Measurements from ENCODE around the gene SPOCD1.

Gene SPOCD1

DNA sequence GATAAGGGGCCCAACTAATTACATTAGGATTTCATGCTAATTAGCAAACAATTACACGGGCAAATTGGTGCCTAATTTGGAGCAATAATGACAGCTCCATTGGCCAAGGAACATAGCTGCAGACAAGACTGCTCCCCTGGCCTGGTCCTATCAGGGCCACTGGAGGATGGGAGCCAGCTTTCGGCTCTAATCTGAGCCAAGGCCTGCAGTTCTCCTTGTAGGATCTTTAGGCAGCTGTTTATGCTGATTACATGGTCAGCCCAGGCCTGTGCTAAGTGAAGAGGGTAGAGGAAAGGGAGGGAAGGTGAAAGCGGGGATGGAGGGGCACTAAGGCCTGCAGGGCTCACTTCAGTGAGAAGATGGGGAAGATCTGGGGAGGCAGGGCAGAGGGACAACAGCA lies 39.3 kb downstream of the SPOCD1 start:
- Histone ChIP-seq H3K4me3 (replicated peaks; ENCODE audit: insufficient read depth, low read length) (no peak overlapping the region), H3K27ac (replicated peaks) (no peak overlapping the region), H3K27me3 (ENCODE audit: insufficient read depth, poor library complexity, severe bottlenecking) (peaks cover 39% of the 10 kb centered on the region)
- TF ChIP-seq POLR2AphosphoS5 (IDR thresholded peaks at IDR 0.05; ENCODE audit: low read depth) (no peak), GABPA (IDR thresholded peaks at IDR 0.05; ENCODE audit: low read depth) (no peak), REST (IDR thresholded peaks at IDR 0.05; ENCODE audit: insufficient replicate concordance, low read depth) (no peak), SPI1 (IDR thresholded peaks at IDR 0.05; ENCODE audit: borderline replicate concordance, low read depth) (no peak)
- TF ChIP-seq, protein P1, sequence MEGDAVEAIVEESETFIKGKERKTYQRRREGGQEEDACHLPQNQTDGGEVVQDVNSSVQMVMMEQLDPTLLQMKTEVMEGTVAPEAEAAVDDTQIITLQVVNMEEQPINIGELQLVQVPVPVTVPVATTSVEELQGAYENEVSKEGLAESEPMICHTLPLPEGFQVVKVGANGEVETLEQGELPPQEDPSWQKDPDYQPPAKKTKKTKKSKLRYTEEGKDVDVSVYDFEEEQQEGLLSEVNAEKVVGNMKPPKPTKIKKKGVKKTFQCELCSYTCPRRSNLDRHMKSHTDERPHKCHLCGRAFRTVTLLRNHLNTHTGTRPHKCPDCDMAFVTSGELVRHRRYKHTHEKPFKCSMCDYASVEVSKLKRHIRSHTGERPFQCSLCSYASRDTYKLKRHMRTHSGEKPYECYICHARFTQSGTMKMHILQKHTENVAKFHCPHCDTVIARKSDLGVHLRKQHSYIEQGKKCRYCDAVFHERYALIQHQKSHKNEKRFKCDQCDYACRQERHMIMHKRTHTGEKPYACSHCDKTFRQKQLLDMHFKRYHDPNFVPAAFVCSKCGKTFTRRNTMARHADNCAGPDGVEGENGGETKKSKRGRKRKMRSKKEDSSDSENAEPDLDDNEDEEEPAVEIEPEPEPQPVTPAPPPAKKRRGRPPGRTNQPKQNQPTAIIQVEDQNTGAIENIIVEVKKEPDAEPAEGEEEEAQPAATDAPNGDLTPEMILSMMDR (IDR thresholded peaks at IDR 0.05; ENCODE audit: insufficient read depth, low read length): no peak
- DNase-seq (ENCODE audit: low read depth in 1 of 2, low spot score in 1 of 2): no peak

GRCh38 chr1:31776032-31776431 lies 39.8 kb downstream of the SPOCD1 start:
- DNase-seq (ENCODE audit: low read depth in 1 of 2, low spot score in 1 of 2): no peak
- H3K4me3 ChIP-seq (replicated peaks; ENCODE audit: insufficient read depth, low read length): no peak overlapping the region
- H3K27ac ChIP-seq (replicated peaks): no peak overlapping the region
- no peak for TF ChIP-seq POLR2AphosphoS5 (IDR thresholded peaks at IDR 0.05; ENCODE audit: low read depth)
- no peak for TF ChIP-seq SPI1 (IDR thresholded peaks at IDR 0.05; ENCODE audit: borderline replicate concordance, low read depth)
- no peak for TF ChIP-seq REST (IDR thresholded peaks at IDR 0.05; ENCODE audit: insufficient replicate concordance, low read depth)
- TF ChIP-seq, protein P1 (IDR thresholded peaks at IDR 0.05; ENCODE audit: insufficient read depth, low read length): no peak
- H3K27me3 ChIP-seq (ENCODE audit: insufficient read depth, poor library complexity, severe bottlenecking): peaks cover 44% of the 10 kb centered on the region

DNA sequence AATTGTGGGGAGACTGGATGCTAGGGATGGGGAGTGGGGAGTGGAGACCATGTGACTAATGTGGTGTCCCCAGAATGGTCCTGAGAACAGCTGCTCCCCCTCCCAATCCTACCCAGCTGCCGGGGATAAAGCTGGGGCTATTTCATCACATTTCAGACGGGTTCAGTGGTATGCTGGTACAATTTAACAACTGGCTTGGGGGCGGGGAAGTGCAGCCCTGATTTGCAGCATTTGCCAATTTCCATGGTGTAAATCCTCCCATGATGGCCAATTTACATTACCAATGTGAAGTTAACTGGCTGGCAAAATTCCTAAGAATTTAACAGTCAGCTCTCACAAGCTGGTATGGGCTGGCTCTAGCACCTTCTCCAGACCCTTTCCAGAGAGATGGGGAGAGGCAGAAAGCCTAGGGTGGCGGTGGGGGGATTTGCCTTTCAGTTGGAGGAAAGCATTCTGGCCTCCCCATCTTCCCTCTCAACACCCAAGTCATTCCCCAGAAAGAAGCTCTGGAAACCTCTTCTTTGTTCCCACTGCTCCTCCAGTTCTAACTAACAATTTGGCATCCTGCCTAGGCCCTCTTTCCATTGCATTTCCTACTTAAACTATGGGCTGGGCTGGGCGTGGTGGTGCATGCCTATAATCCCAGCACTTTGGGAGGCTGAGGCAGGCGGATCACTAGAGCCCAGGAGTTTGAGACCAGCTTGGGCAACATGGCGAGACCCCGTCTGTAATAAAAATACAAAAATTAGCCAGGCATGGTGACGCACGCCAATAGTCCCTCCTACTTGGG lies 40.4 kb downstream of the SPOCD1 start:
- DNase-seq (ENCODE audit: low read depth in 1 of 2, low spot score in 1 of 2): no peak
- Histone ChIP-seq H3K27ac (replicated peaks) (no peak overlapping the region), H3K4me3 (replicated peaks; ENCODE audit: insufficient read depth, low read length) (no peak overlapping the region), H3K27me3 (ENCODE audit: insufficient read depth, poor library complexity, severe bottlenecking) (peaks cover 48% of the 10 kb centered on the region)
- TF ChIP-seq, protein P1 (IDR thresholded peaks at IDR 0.05; ENCODE audit: insufficient read depth, low read length): no peak
- TF ChIP-seq REST (IDR thresholded peaks at IDR 0.05; ENCODE audit: insufficient replicate concordance, low read depth) (no peak), SPI1 (IDR thresholded peaks at IDR 0.05; ENCODE audit: borderline replicate concordance, low read depth) (no peak), GABPA (IDR thresholded peaks at IDR 0.05; ENCODE audit: low read depth) (no peak), POLR2AphosphoS5 (IDR thresholded peaks at IDR 0.05; ENCODE audit: low read depth) (no peak)

Data from HL-60 (cell line).